ENCODE data around the gene DEFB110. TPM values are rescaled to one million over a fixed set of nuclear protein-coding genes. Genes with fewer than 3 reads are reported as not detected.

Gene DEFB110
- total RNA-seq, 1 donor from 2014 or later, result not detected

DNA sequence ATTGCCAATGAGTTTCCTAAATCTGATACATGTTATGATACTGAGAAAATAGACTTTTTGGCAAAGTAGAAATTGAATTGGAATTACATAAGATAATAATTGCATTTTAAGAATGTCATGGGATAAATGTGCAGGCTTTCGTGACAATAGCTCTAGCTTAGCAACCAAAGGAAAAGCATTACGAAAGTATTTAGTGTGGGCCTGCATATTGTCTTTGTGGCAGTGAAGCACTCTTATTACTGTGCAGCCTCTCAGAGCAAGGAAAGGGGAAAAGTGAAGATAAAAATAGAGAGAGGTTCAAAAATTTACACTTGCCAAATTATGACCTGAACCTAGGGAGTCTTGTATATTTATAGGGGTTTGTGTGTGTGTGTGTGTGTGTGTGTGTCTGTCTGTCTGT, 39.7 kb downstream of the DEFB110 start:
- H3K4me3 Mint-ChIP-seq (ENCODE audit: unreplicated experiment), result no peak overlapping the region
- H3K4me1 Mint-ChIP-seq (ENCODE audit: low read depth), result no peaks in the 10 kb centered on the region
- peaks cover 5% of the 10 kb centered on the region for H3K9me3 Mint-ChIP-seq (ENCODE audit: low read depth)
- DNase-seq (ENCODE audit: low spot score), result no peak
- H3K27ac Mint-ChIP-seq (ENCODE audit: unreplicated experiment), result no peak overlapping the region
- peaks cover 11% of the 10 kb centered on the region for H3K27me3 Mint-ChIP-seq (ENCODE audit: low read depth)
- no peak for TF ChIP-seq CTCF (IDR thresholded peaks at IDR 0.05)
- no peaks in the 10 kb centered on the region for H3K36me3 Mint-ChIP-seq (ENCODE audit: low read depth)

DNA sequence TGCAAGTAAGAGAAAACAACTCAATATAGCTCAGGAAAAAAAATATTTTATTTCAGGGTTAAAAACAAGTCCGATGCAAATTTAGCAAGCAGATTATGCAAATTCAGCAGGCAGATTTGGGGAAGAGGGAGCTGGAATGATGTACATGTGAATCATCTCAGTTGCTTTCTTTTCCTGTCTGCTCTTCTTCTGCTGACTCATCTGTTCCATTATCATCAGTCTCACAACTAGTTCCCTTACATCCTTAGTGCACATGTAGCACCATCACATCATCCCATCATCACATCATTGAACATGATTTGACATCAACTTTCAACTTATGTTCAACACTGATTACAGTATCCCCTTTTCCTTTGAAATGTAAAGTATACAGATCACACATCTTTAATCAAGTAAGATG, 40.9 kb downstream of the DEFB110 start:
- no peaks in the 10 kb centered on the region for H3K36me3 Mint-ChIP-seq (ENCODE audit: low read depth)
- no peak for TF ChIP-seq CTCF (IDR thresholded peaks at IDR 0.05)
- no peak overlapping the region for H3K27ac Mint-ChIP-seq (ENCODE audit: unreplicated experiment)
- peaks cover 12% of the 10 kb centered on the region for H3K27me3 Mint-ChIP-seq (ENCODE audit: low read depth)
- peaks cover 5% of the 10 kb centered on the region for H3K9me3 Mint-ChIP-seq (ENCODE audit: low read depth)
- H3K4me3 Mint-ChIP-seq (ENCODE audit: unreplicated experiment), result no peak overlapping the region
- DNase-seq (ENCODE audit: low spot score), result no peak
- no peaks in the 10 kb centered on the region for H3K4me1 Mint-ChIP-seq (ENCODE audit: low read depth)

DNA sequence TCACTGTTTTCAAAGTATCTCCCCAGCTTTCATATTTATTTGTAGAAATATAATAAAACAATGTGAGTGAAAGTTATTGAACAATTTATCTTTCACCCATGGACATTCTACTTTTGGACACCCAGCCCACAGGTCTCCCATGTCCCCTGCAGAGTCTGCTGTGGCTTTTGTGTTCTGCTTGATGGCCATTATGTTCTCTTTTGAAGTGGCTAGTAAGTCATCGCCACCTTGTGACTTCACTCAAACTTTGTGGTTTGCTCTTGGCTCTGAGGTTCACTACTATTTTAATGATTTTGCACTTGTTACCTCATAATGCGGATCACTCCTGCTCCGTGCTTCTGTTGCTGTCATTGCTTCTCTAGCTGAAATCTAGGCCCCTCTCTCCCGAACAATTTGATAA, 42.2 kb downstream of the DEFB110 start:
- no peak overlapping the region for H3K4me3 Mint-ChIP-seq (ENCODE audit: unreplicated experiment)
- peaks cover 9% of the 10 kb centered on the region for H3K27me3 Mint-ChIP-seq (ENCODE audit: low read depth)
- peaks cover 5% of the 10 kb centered on the region for H3K9me3 Mint-ChIP-seq (ENCODE audit: low read depth)
- no peaks in the 10 kb centered on the region for H3K4me1 Mint-ChIP-seq (ENCODE audit: low read depth)
- no peak for DNase-seq (ENCODE audit: low spot score)
- TF ChIP-seq CTCF (IDR thresholded peaks at IDR 0.05), result no peak
- no peaks in the 10 kb centered on the region for H3K36me3 Mint-ChIP-seq (ENCODE audit: low read depth)
- H3K27ac Mint-ChIP-seq (ENCODE audit: unreplicated experiment), result no peak overlapping the region

- no peaks in the 10 kb centered on the region for H3K4me1 Mint-ChIP-seq (ENCODE audit: low read depth)
These were observed 43.2 kb downstream of the DEFB110 start for GRCh38 chr6:49978332-49979226.

GRCh38 chr6:49969605-49970004, 52.2 kb downstream of the DEFB110 start, which contains the start of gene DEFB113:
Gene DEFB113 (minus strand): TSS chr6:49969625. CDS start chr6:49969625, 0 bp downstream.
- no peak for TF ChIP-seq CTCF (IDR thresholded peaks at IDR 0.05)
- Mint-ChIP-seq H3K27me3 (ENCODE audit: low read depth) (peaks cover 16% of the 10 kb centered on the region), H3K27ac (ENCODE audit: unreplicated experiment) (no peak within 1 kb of the TSS), H3K4me1 (ENCODE audit: low read depth) (no peaks in the 10 kb centered on the region), H3K36me3 (ENCODE audit: low read depth) (no peaks in the 10 kb centered on the region), H3K9me3 (ENCODE audit: low read depth) (no peaks in the 10 kb centered on the region), H3K4me3 (ENCODE audit: unreplicated experiment) (no peak within 1 kb of the TSS)
- DNase-seq (ENCODE audit: low spot score), result no peak

More at GRCh38 chr6:49978332-49979226, 43.2 kb downstream of the DEFB110 start:
- no peak for DNase-seq (ENCODE audit: low spot score)
- no peak for TF ChIP-seq CTCF (IDR thresholded peaks at IDR 0.05)
- no peaks in the 10 kb centered on the region for H3K36me3 Mint-ChIP-seq (ENCODE audit: low read depth)
- no peak overlapping the region for H3K27ac Mint-ChIP-seq (ENCODE audit: unreplicated experiment)
- no peak overlapping the region for H3K4me3 Mint-ChIP-seq (ENCODE audit: unreplicated experiment)
- peaks cover 5% of the 10 kb centered on the region for H3K9me3 Mint-ChIP-seq (ENCODE audit: low read depth)
- H3K27me3 Mint-ChIP-seq (ENCODE audit: low read depth), result peaks cover 9% of the 10 kb centered on the region

Other genes starting within 250 kb of the DEFB110 start
- not detected in 3 replicates for gene PGK2, start 234.7 kb downstream of the DEFB110 start, total RNA-seq
- gene CRISP1, start 155.5 kb downstream of the DEFB110 start, total RNA-seq, result not detected in 3 replicates
- not detected in 3 replicates for gene DEFB114, start 57.8 kb downstream of the DEFB110 start, total RNA-seq
- not detected in 3 replicates for gene DEFB113, start 52.4 kb downstream of the DEFB110 start, total RNA-seq
- not detected in 3 replicates for gene DEFB112, start 27.9 kb upstream of the DEFB110 start, total RNA-seq